DND-41 (cell line): Measurements from ENCODE around the gene RPL10.

Experiments
- ATAC-seq: fragments of 200-7000 bp; cut with Tn5 transposase; 3 replicates; pipeline ENCODE4 v1.9.1; 2021; ENCODE audit warnings: low read depth; ENCODE audit not compliant: insufficient read depth
- DNase-seq: peaks from one replicate; pipeline ENCODE4 v3.0.0-alpha.2; 2020
- H2AFZ ChIP-seq: 2 replicates; pipeline ENCODE4 v1.6.0; 2012; ENCODE audit warnings: low read depth, low read length
- H3K27ac ChIP-seq: 2 replicates; pipeline ENCODE4 v1.5.1; 2012; ENCODE audit warnings: low read length, inconsistent platforms
- H3K27me3 ChIP-seq: fragments of 200-600 bp; sonication (generic); 2 replicates; pipeline ENCODE4 v1.6.0; 2012; ENCODE audit warnings: low read length, mild to moderate bottlenecking, inconsistent platforms; ENCODE audit not compliant: insufficient read depth, poor library complexity
- H3K36me3 ChIP-seq: 2 replicates; pipeline ENCODE4 v1.5.1; 2012; ENCODE audit warnings: low read length, inconsistent platforms; ENCODE audit not compliant: insufficient read depth
- H3K4me1 ChIP-seq: 2 replicates; pipeline ENCODE4 v1.5.1; 2012; ENCODE audit warnings: mild to moderate bottlenecking, low read length; ENCODE audit not compliant: insufficient read depth
- H3K4me2 ChIP-seq: 2 replicates; pipeline ENCODE4 v1.6.0; 2012; ENCODE audit warnings: mild to moderate bottlenecking, moderate library complexity, low read length, inconsistent platforms; ENCODE audit not compliant: insufficient read depth
- H3K4me3 ChIP-seq, 2 experiments: fragments of 200-600 bp in 1 of 2; shearing (Covaris generic) in 1 of 2; 2 replicates each; pipeline ENCODE4 v1.5.1; 2012 to 2016; ENCODE audit warnings: inconsistent platforms in 2 of 2, low read length in 2 of 2, mild to moderate bottlenecking in 2 of 2, low read depth in 1 of 2, moderate library complexity in 1 of 2
- H3K79me2 ChIP-seq: 2 replicates; pipeline ENCODE4 v1.6.0; 2012; ENCODE audit warnings: low read length, inconsistent platforms; ENCODE audit not compliant: insufficient read depth
- H3K9ac ChIP-seq: 2 replicates; pipeline ENCODE4 v1.6.0; 2012; ENCODE audit warnings: low read depth, mild to moderate bottlenecking, inconsistent platforms, low read length, moderate library complexity
- H3K9me3 ChIP-seq: 2 replicates; pipeline ENCODE4 v1.5.1; 2012; ENCODE audit warnings: low read length, moderate library complexity, mild to moderate bottlenecking, inconsistent platforms; ENCODE audit not compliant: insufficient read depth, severe bottlenecking
- H4K20me1 ChIP-seq: 2 replicates; pipeline ENCODE4 v1.6.0; 2012; ENCODE audit warnings: low read length; ENCODE audit not compliant: insufficient read depth
- CTCF ChIP-seq: IDR thresholded peaks from 2 replicates; pipeline ENCODE4 v1.5.1; 2012; ENCODE audit warnings: borderline replicate concordance, low read length, moderate library complexity, mild to moderate bottlenecking; ENCODE audit not compliant: poor library complexity, severe bottlenecking; ENCODE audit errors: extremely low read depth
- EZH2 ChIP-seq: IDR thresholded peaks from 3 replicates; pipeline ENCODE4 v1.6.1; 2012; ENCODE audit warnings: borderline replicate concordance, low read depth, mild to moderate bottlenecking, moderate library complexity, low read length, inconsistent platforms; ENCODE audit not compliant: severe bottlenecking

Gene RPL10

GRCh38 chrX:154356596-154356995 lies 41.6 kb upstream of the RPL10 start:
- H2AFZ ChIP-seq: no peak overlapping the region
- DNase-seq (no peak), ATAC-seq (no peak)

GRCh38 chrX:154357205-154357604 lies 41.0 kb upstream of the RPL10 start:
- DNase-seq (no peak), ATAC-seq (no peak)
- H4K20me1 ChIP-seq: peaks cover 87% of the 10 kb centered on the region
- H3K27me3 ChIP-seq: no peaks in the 10 kb centered on the region
- H3K27ac ChIP-seq: no peak overlapping the region
- H3K9me3 ChIP-seq: no peaks in the 10 kb centered on the region
- no peaks in the 10 kb centered on the region; the same call in 1 of the 2 replicates for H3K4me1 ChIP-seq
- TF ChIP-seq CTCF (no peak), EZH2 (no peak)
- peaks cover 98% of the 10 kb centered on the region for H3K36me3 ChIP-seq
- H3K9ac ChIP-seq: no peak overlapping the region
- H3K79me2 ChIP-seq: peaks cover 27% of the 10 kb centered on the region
- no peak overlapping the region for H2AFZ ChIP-seq
- no peak overlapping the region for H3K4me3 ChIP-seq
- H3K4me2 ChIP-seq: no peak overlapping the region

More at GRCh38 chrX:154356596-154356995, 41.6 kb upstream of the RPL10 start:
- no peak overlapping the region for H3K9ac ChIP-seq
- H3K27me3 ChIP-seq: no peaks in the 10 kb centered on the region
- peaks cover 84% of the 10 kb centered on the region for H4K20me1 ChIP-seq
- H3K79me2 ChIP-seq: peaks cover 20% of the 10 kb centered on the region
- TF ChIP-seq EZH2 (no peak), CTCF (no peak)
- peaks cover 98% of the 10 kb centered on the region for H3K36me3 ChIP-seq
- no peaks in the 10 kb centered on the region for H3K4me1 ChIP-seq
- no peaks in the 10 kb centered on the region for H3K9me3 ChIP-seq
- no peak overlapping the region for H3K4me2 ChIP-seq
- no peak overlapping the region for H3K4me3 ChIP-seq
- H3K27ac ChIP-seq: no peak overlapping the region

- ATAC-seq (no peak), DNase-seq (no peak)
- TF ChIP-seq CTCF (no peak), EZH2 (no peak)
- Histone ChIP-seq H3K27me3 (no peaks in the 10 kb centered on the region), H3K27ac (no peak overlapping the region), H3K36me3 (peaks cover 98% of the 10 kb centered on the region), H3K4me2 (no peak overlapping the region), H2AFZ (no peak overlapping the region), H3K9me3 (no peaks in the 10 kb centered on the region), H3K79me2 (peaks cover 34% of the 10 kb centered on the region), H3K4me3 (no peak overlapping the region), H4K20me1 (peaks cover 86% of the 10 kb centered on the region), H3K4me1 (no peaks in the 10 kb centered on the region; the same call in 1 of the 2 replicates), H3K9ac (no peak overlapping the region)
Observed at GRCh38 chrX:154358011-154358410, 40.2 kb upstream of the RPL10 start.

GRCh38 chrX:154358829-154359228 lies 39.3 kb upstream of the RPL10 start:
- Histone ChIP-seq H3K27ac (no peak overlapping the region), H3K9me3 (no peaks in the 10 kb centered on the region), H3K79me2 (peaks cover 36% of the 10 kb centered on the region), H3K4me1 (no peaks in the 10 kb centered on the region; the same call in 1 of the 2 replicates), H3K4me3 (no peak overlapping the region), H3K36me3 (peaks cover 93% of the 10 kb centered on the region), H3K9ac (no peak overlapping the region), H4K20me1 (peaks cover 81% of the 10 kb centered on the region), H3K4me2 (no peak overlapping the region), H3K27me3 (no peaks in the 10 kb centered on the region), H2AFZ (no peak overlapping the region)
- TF ChIP-seq CTCF (no peak), EZH2 (no peak)
- ATAC-seq (no peak), DNase-seq (no peak)
